ENCODE measurements around the gene STK32B.

The STK32B gene

GRCh38 chr4:5072948-5073347 lies 21.7 kb downstream of the STK32B start:
- Histone ChIP-seq H3K4me1 (ENCODE audit: insufficient read depth, low read length) (no peaks in the 10 kb centered on the region), H3K27ac (ENCODE audit: low read depth, low read length) (no peak overlapping the region), H3K36me3 (ENCODE audit: insufficient read depth, low read length) (no peaks in the 10 kb centered on the region), H3K4me3 (ENCODE audit: low read depth in 1 of 2, low read length in 2 of 2) (no peak overlapping the region), H3K9me3 (ENCODE audit: low read length) (no peaks in the 10 kb centered on the region), H3K9ac (ENCODE audit: low read length) (no peak overlapping the region), H3K27me3 (ENCODE audit: control insufficient read depth in 1 of 2, insufficient read depth in 2 of 2, low read length in 2 of 2) (no peaks in the 10 kb centered on the region)

- Histone ChIP-seq H3K4me1 (ENCODE audit: insufficient read depth, low read length) (no peaks in the 10 kb centered on the region), H3K4me3 (ENCODE audit: low read depth in 1 of 2, low read length in 2 of 2) (no peak overlapping the region), H3K9me3 (ENCODE audit: low read length) (peaks cover 5% of the 10 kb centered on the region), H3K27ac (ENCODE audit: low read depth, low read length) (no peak overlapping the region), H3K9ac (ENCODE audit: low read length) (no peak overlapping the region), H3K27me3 (ENCODE audit: control insufficient read depth in 1 of 2, insufficient read depth in 2 of 2, low read length in 2 of 2) (no peaks in the 10 kb centered on the region), H3K36me3 (ENCODE audit: insufficient read depth, low read length) (no peaks in the 10 kb centered on the region)
Observed at GRCh38 chr4:5078009-5078408, 26.7 kb downstream of the STK32B start.

GRCh38 chr4:5079581-5079980 lies 28.3 kb downstream of the STK32B start:
- Histone ChIP-seq H3K27me3 (ENCODE audit: control insufficient read depth in 1 of 2, insufficient read depth in 2 of 2, low read length in 2 of 2) (no peaks in the 10 kb centered on the region), H3K27ac (ENCODE audit: low read depth, low read length) (no peak overlapping the region), H3K4me1 (ENCODE audit: insufficient read depth, low read length) (no peaks in the 10 kb centered on the region), H3K9ac (ENCODE audit: low read length) (no peak overlapping the region), H3K36me3 (ENCODE audit: insufficient read depth, low read length) (no peaks in the 10 kb centered on the region), H3K9me3 (ENCODE audit: low read length) (peaks cover 5% of the 10 kb centered on the region), H3K4me3 (ENCODE audit: low read depth in 1 of 2, low read length in 2 of 2) (no peak overlapping the region)

GRCh38 chr4:5081441-5081999 lies 30.2 kb downstream of the STK32B start:
- Histone ChIP-seq H3K36me3 (ENCODE audit: insufficient read depth, low read length) (no peaks in the 10 kb centered on the region), H3K4me1 (ENCODE audit: insufficient read depth, low read length) (no peaks in the 10 kb centered on the region), H3K27ac (ENCODE audit: low read depth, low read length) (no peak overlapping the region), H3K9ac (ENCODE audit: low read length) (no peak overlapping the region), H3K27me3 (ENCODE audit: control insufficient read depth in 1 of 2, insufficient read depth in 2 of 2, low read length in 2 of 2) (no peaks in the 10 kb centered on the region), H3K4me3 (ENCODE audit: low read depth in 1 of 2, low read length in 2 of 2) (no peak overlapping the region), H3K9me3 (ENCODE audit: low read length) (peaks cover 5% of the 10 kb centered on the region)

GRCh38 chr4:5082376-5082775 lies 31.1 kb downstream of the STK32B start:
- H3K9me3 ChIP-seq (ENCODE audit: low read length) = peaks cover 5% of the 10 kb centered on the region
- no peaks in the 10 kb centered on the region for H3K27me3 ChIP-seq (ENCODE audit: control insufficient read depth in 1 of 2, insufficient read depth in 2 of 2, low read length in 2 of 2)
- no peaks in the 10 kb centered on the region for H3K36me3 ChIP-seq (ENCODE audit: insufficient read depth, low read length)
- H3K4me1 ChIP-seq (ENCODE audit: insufficient read depth, low read length) = no peaks in the 10 kb centered on the region
- no peak overlapping the region for H3K4me3 ChIP-seq (ENCODE audit: low read depth in 1 of 2, low read length in 2 of 2)
- no peak overlapping the region for H3K9ac ChIP-seq (ENCODE audit: low read length)
- H3K27ac ChIP-seq (ENCODE audit: low read depth, low read length) = no peak overlapping the region

GRCh38 chr4:5084911-5085475 lies 33.7 kb downstream of the STK32B start:
- Histone ChIP-seq H3K36me3 (ENCODE audit: insufficient read depth, low read length) (no peaks in the 10 kb centered on the region), H3K27ac (ENCODE audit: low read depth, low read length) (no peak overlapping the region), H3K9me3 (ENCODE audit: low read length) (peaks cover 5% of the 10 kb centered on the region)

GRCh38 chr4:5086535-5086934 lies 35.3 kb downstream of the STK32B start:
- H3K36me3 ChIP-seq (ENCODE audit: insufficient read depth, low read length) = no peaks in the 10 kb centered on the region
- no peak overlapping the region for H3K4me3 ChIP-seq (ENCODE audit: low read depth in 1 of 2, low read length in 2 of 2)
- H3K4me1 ChIP-seq (ENCODE audit: insufficient read depth, low read length) = no peaks in the 10 kb centered on the region
- H3K27ac ChIP-seq (ENCODE audit: low read depth, low read length) = no peak overlapping the region
- peaks cover 5% of the 10 kb centered on the region for H3K9me3 ChIP-seq (ENCODE audit: low read length)
- H3K9ac ChIP-seq (ENCODE audit: low read length) = no peak overlapping the region
- H3K27me3 ChIP-seq (ENCODE audit: control insufficient read depth in 1 of 2, insufficient read depth in 2 of 2, low read length in 2 of 2) = no peaks in the 10 kb centered on the region

More at GRCh38 chr4:5084911-5085475, 33.7 kb downstream of the STK32B start:
- Histone ChIP-seq H3K4me3 (ENCODE audit: low read depth in 1 of 2, low read length in 2 of 2) (no peak overlapping the region), H3K9ac (ENCODE audit: low read length) (no peak overlapping the region), H3K4me1 (ENCODE audit: insufficient read depth, low read length) (no peaks in the 10 kb centered on the region), H3K27me3 (ENCODE audit: control insufficient read depth in 1 of 2, insufficient read depth in 2 of 2, low read length in 2 of 2) (no peaks in the 10 kb centered on the region)

- peaks cover 3% of the 10 kb centered on the region for H3K9me3 ChIP-seq (ENCODE audit: low read length)
- no peak overlapping the region for H3K9ac ChIP-seq (ENCODE audit: low read length)
- no peaks in the 10 kb centered on the region for H3K36me3 ChIP-seq (ENCODE audit: insufficient read depth, low read length)
- H3K4me3 ChIP-seq (ENCODE audit: low read depth in 1 of 2, low read length in 2 of 2) = no peak overlapping the region
- H3K27ac ChIP-seq (ENCODE audit: low read depth, low read length) = no peak overlapping the region
- H3K27me3 ChIP-seq (ENCODE audit: control insufficient read depth in 1 of 2, insufficient read depth in 2 of 2, low read length in 2 of 2) = no peaks in the 10 kb centered on the region
- H3K4me1 ChIP-seq (ENCODE audit: insufficient read depth, low read length) = no peaks in the 10 kb centered on the region
Observed at GRCh38 chr4:5096261-5096660, 45.0 kb downstream of the STK32B start.

- Histone ChIP-seq H3K36me3 (ENCODE audit: insufficient read depth, low read length) (no peaks in the 10 kb centered on the region), H3K4me1 (ENCODE audit: insufficient read depth, low read length) (no peaks in the 10 kb centered on the region), H3K4me3 (ENCODE audit: low read depth in 1 of 2, low read length in 2 of 2) (no peak overlapping the region), H3K9ac (ENCODE audit: low read length) (no peak overlapping the region), H3K27me3 (ENCODE audit: control insufficient read depth in 1 of 2, insufficient read depth in 2 of 2, low read length in 2 of 2) (no peaks in the 10 kb centered on the region), H3K9me3 (ENCODE audit: low read length) (no peaks in the 10 kb centered on the region), H3K27ac (ENCODE audit: low read depth, low read length) (no peak overlapping the region)
Observed at GRCh38 chr4:5098176-5098575, 46.9 kb downstream of the STK32B start.

- no peak overlapping the region for H3K4me3 ChIP-seq (ENCODE audit: low read depth in 1 of 2, low read length in 2 of 2)
- no peaks in the 10 kb centered on the region for H3K27me3 ChIP-seq (ENCODE audit: control insufficient read depth in 1 of 2, insufficient read depth in 2 of 2, low read length in 2 of 2)
- no peak overlapping the region for H3K27ac ChIP-seq (ENCODE audit: low read depth, low read length)
- no peaks in the 10 kb centered on the region for H3K4me1 ChIP-seq (ENCODE audit: insufficient read depth, low read length)
- no peaks in the 10 kb centered on the region for H3K36me3 ChIP-seq (ENCODE audit: insufficient read depth, low read length)
- no peak overlapping the region for H3K9ac ChIP-seq (ENCODE audit: low read length)
- H3K9me3 ChIP-seq (ENCODE audit: low read length) = no peaks in the 10 kb centered on the region
Observed at GRCh38 chr4:5100336-5100735, 49.1 kb downstream of the STK32B start.

GRCh38 chr4:5100986-5101385 lies 49.7 kb downstream of the STK32B start:
- Histone ChIP-seq H3K27ac (ENCODE audit: low read depth, low read length) (no peak overlapping the region), H3K9me3 (ENCODE audit: low read length) (no peaks in the 10 kb centered on the region), H3K27me3 (ENCODE audit: control insufficient read depth in 1 of 2, insufficient read depth in 2 of 2, low read length in 2 of 2) (no peaks in the 10 kb centered on the region), H3K9ac (ENCODE audit: low read length) (no peak overlapping the region), H3K4me1 (ENCODE audit: insufficient read depth, low read length) (no peaks in the 10 kb centered on the region), H3K4me3 (ENCODE audit: low read depth in 1 of 2, low read length in 2 of 2) (no peak overlapping the region), H3K36me3 (ENCODE audit: insufficient read depth, low read length) (no peaks in the 10 kb centered on the region)

- Histone ChIP-seq H3K27me3 (ENCODE audit: control insufficient read depth in 1 of 2, insufficient read depth in 2 of 2, low read length in 2 of 2) (no peaks in the 10 kb centered on the region), H3K36me3 (ENCODE audit: insufficient read depth, low read length) (no peaks in the 10 kb centered on the region)
Observed at GRCh38 chr4:5101571-5101970, 50.3 kb downstream of the STK32B start.

More at GRCh38 chr4:5101571-5101970, 50.3 kb downstream of the STK32B start:
- Histone ChIP-seq H3K4me3 (ENCODE audit: low read depth in 1 of 2, low read length in 2 of 2) (no peak overlapping the region), H3K9ac (ENCODE audit: low read length) (no peak overlapping the region), H3K27ac (ENCODE audit: low read depth, low read length) (no peak overlapping the region), H3K9me3 (ENCODE audit: low read length) (no peaks in the 10 kb centered on the region), H3K4me1 (ENCODE audit: insufficient read depth, low read length) (no peaks in the 10 kb centered on the region)

Measured in muscle layer of colon (tissue), 2 donors.